ENCODE data around the gene TM4SF20.
A peak's percentile ranks its signal among the peaks of the same experiment; 100 is the strongest.
"Not testable (repeated sequence)": the region's sequence is repeated elsewhere in the genome, so short reads cannot be mapped to it uniquely, and the experiment has no call there.

TM4SF20 gene

DNA sequence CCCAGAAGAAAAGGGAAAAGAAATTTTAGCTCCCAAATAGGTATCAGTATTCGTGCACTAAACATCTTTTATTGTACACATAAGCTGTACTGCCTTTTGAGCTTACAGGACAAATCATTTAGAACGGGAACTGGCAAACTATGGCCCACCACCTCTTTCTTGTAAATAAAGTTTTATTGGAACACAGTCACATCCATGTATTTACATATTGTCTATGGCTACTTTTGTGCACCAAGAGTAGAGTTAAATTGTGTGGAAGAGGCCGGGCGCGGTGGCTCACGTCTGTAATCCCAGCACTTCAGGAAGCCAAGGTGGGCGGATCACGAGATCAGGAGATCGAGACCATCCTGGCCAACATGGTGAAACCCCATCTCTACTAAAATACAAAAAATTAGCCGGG is 5.7 kb downstream of the TM4SF20 start:
- TF ChIP-seq, protein P1, sequence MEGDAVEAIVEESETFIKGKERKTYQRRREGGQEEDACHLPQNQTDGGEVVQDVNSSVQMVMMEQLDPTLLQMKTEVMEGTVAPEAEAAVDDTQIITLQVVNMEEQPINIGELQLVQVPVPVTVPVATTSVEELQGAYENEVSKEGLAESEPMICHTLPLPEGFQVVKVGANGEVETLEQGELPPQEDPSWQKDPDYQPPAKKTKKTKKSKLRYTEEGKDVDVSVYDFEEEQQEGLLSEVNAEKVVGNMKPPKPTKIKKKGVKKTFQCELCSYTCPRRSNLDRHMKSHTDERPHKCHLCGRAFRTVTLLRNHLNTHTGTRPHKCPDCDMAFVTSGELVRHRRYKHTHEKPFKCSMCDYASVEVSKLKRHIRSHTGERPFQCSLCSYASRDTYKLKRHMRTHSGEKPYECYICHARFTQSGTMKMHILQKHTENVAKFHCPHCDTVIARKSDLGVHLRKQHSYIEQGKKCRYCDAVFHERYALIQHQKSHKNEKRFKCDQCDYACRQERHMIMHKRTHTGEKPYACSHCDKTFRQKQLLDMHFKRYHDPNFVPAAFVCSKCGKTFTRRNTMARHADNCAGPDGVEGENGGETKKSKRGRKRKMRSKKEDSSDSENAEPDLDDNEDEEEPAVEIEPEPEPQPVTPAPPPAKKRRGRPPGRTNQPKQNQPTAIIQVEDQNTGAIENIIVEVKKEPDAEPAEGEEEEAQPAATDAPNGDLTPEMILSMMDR (IDR thresholded peaks at IDR 0.05; ENCODE audit: low read depth, low read length): no peak
- DNase-seq (ENCODE audit: extremely low read depth, low read depth): no peak

- no peak for DNase-seq (ENCODE audit: extremely low read depth, low read depth)
- TF ChIP-seq, protein P1 (IDR thresholded peaks at IDR 0.05; ENCODE audit: low read depth, low read length): no peak
These were observed 8.3 kb downstream of the TM4SF20 start for GRCh38 chr2:227370791-227371312.

GRCh38 chr2:227370092-227370491 is 9.0 kb downstream of the TM4SF20 start:
- no peak for DNase-seq (ENCODE audit: extremely low read depth, low read depth)
- TF ChIP-seq, protein P1 (IDR thresholded peaks at IDR 0.05; ENCODE audit: low read depth, low read length): no peak

- TF ChIP-seq, protein P1 (IDR thresholded peaks at IDR 0.05; ENCODE audit: low read depth, low read length): no peak
- no peak for DNase-seq (ENCODE audit: extremely low read depth, low read depth)
These were observed 10.5 kb downstream of the TM4SF20 start for GRCh38 chr2:227368574-227368973.

DNA sequence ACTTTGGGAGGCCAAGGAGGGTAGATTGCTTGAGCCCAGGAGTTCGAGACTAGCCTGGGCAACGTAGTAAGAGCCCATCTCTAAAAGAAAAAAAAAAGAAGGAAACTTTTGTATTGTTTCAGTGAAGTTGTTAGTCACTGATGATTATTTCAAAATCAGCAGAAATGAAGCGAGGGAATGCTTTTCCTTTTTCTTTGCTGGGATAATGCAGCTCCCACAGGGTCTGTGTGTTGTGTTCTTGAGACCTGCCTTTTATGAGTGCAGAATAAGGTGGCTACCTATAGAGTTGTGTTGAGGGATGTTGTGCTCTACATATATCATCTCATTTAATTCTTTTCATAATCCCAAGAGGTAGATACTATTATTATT is 11.7 kb downstream of the TM4SF20 start:
- DNase-seq (ENCODE audit: extremely low read depth, low read depth): no peak
- TF ChIP-seq, protein P1 (IDR thresholded peaks at IDR 0.05; ENCODE audit: low read depth, low read length): no peak

DNA sequence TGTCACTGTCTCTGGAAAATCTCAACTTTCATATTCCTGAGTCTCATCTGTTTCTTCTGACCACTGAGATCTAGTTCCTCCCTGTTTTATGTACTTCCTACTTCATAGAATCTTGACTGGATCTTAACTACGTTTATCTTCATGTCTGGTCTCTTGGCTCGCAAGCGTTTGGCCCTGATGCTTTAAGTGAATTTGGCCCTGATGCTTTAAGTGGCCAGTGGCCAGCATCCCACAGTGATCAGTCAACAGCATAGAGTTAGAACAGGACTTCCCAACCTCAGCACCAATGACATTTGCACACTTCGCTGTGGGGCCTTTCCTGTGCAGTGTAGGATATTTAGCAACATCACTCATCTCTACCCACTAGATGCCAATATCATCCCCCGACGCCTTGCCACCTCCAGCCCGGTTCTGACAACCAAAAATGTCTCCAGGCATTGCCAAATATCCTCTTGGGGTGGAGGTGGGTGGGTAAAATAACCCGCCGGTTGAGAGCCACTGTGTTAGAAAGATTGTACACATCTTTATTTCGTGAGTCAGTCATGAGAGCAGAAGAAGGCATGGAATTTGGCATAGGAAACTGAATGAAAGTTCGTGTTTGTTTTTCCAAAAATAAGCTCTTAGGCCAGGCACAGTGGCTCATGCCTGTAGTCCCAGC is 12.2 kb downstream of the TM4SF20 start:
- DNase-seq (ENCODE audit: extremely low read depth, low read depth): peak; percentile 52
- TF ChIP-seq, protein P1 (IDR thresholded peaks at IDR 0.05; ENCODE audit: low read depth, low read length): no peak

GRCh38 chr2:227365833-227366232 is 13.3 kb downstream of the TM4SF20 start:
- DNase-seq (ENCODE audit: extremely low read depth, low read depth): no peak
- TF ChIP-seq, protein P1 (IDR thresholded peaks at IDR 0.05; ENCODE audit: low read depth, low read length): no peak

- DNase-seq (ENCODE audit: extremely low read depth, low read depth): not testable (repeated sequence)
These were observed 14.4 kb downstream of the TM4SF20 start for GRCh38 chr2:227364585-227365263.

Measured in AG09319 (cell line).